Lower lobe of right lung (tissue), 2 donors: ENCODE results near the gene TECTB. TPM values are rescaled to one million over a fixed set of nuclear protein-coding genes. Genes with fewer than 3 reads are reported as not detected.
A peak's percentile ranks its signal among the peaks of the same experiment; 100 is the strongest.

Experiments used
- ATAC-seq, 2 donors: fragments of 200-7000 bp; cut with Tn5 transposase; one replicate each; pipeline ENCODE4 v1.9.1; 2020 to 2022; ENCODE audit warnings: mild to moderate bottlenecking in 2 of 2, moderate library complexity in 2 of 2
- DNase-seq: peaks from one replicate; pipeline ENCODE4 v3.0.0-alpha.2; 2020
- H3K27ac ChIP-seq: fragments of 200-600 bp; one replicate; pipeline ENCODE4 v1.8.0; 2022
- H3K27me3 ChIP-seq: fragments of 200-600 bp; one replicate; pipeline ENCODE4 v1.8.0; 2022; ENCODE audit warnings: low read depth
- H3K36me3 ChIP-seq: fragments of 200-600 bp; one replicate; pipeline ENCODE4 v1.8.0; 2022; ENCODE audit warnings: mild to moderate bottlenecking
- H3K4me1 ChIP-seq: fragments of 200-600 bp; one replicate; pipeline ENCODE4 v1.8.0; 2022
- H3K4me3 ChIP-seq: fragments of 200-600 bp; one replicate; pipeline ENCODE4 v1.8.0; 2022; ENCODE audit warnings: mild to moderate bottlenecking
- H3K9me3 ChIP-seq: fragments of 200-600 bp; one replicate; pipeline ENCODE4 v1.8.0; 2022
- intact Hi-C: fragments of 100-400 bp; cut with DNase I; formaldehyde crosslinking; loops from one replicate; pipeline ENCODE4 v1.11.0; 2022
- total RNA-seq: library from RNA; stranded (reverse); fragmentation: NEBNext Ultra II Directional; extraction: Animal tissue kit (Norgen Biotek cat#: 25700); gene quantifications from one replicate; pipeline ENCODE4 v1.2.1, GENCODE V29; 2021
- TF ChIP-seq, protein P1 (sequence below): fragments of 200-600 bp; IDR thresholded peaks from one replicate; pipeline ENCODE4 v1.8.0; 2022; ENCODE audit warnings: antibody characterized with exemption, mild to moderate bottlenecking
- donor health status: DM: no; HTN: yes; CAD: no; lungs with severe emphysema.

TECTB gene
- total RNA-seq, 1 donor from 2014 or later = not detected

DNA sequence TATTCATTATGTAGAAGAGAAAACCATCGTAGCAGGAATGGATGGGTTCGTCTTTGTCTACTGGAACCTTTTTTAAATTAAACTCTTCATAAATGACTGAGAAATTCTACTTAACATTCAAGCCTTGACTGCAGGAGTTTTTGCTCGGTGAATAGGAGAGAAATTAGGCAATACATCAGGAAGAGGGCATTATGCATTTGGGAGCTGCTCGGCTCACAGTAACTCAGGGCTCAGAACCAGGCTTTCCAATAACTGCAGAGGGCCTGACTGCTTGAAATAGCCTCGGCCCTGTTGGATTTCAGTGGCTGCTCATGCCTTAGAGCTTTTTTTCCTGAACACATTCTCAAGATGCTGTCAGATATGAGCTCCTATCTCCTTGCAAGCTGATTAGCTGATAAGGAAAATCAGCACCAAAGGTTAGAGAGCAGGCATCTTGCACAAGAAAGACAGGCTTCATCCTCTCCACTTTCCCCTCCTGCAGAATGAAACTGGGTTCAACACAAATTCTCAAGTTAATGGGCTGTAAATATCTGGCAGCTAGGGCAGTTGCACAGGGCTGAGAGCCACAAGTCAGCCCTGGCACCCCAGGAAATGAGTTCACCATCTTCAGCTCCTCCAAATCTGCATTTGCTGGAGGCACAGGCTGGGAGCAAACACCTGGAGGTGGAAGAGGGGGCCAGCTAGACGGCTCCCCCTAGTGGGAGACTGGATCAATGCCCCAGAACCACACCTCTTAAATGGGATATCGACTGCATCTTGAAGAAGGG lies 24.3 kb downstream of the TECTB start:
- no peaks in the 10 kb centered on the region for H3K36me3 ChIP-seq
- no peaks in the 10 kb centered on the region for H3K9me3 ChIP-seq
- intact Hi-C loops = no loop called here
- TF ChIP-seq, protein P1, sequence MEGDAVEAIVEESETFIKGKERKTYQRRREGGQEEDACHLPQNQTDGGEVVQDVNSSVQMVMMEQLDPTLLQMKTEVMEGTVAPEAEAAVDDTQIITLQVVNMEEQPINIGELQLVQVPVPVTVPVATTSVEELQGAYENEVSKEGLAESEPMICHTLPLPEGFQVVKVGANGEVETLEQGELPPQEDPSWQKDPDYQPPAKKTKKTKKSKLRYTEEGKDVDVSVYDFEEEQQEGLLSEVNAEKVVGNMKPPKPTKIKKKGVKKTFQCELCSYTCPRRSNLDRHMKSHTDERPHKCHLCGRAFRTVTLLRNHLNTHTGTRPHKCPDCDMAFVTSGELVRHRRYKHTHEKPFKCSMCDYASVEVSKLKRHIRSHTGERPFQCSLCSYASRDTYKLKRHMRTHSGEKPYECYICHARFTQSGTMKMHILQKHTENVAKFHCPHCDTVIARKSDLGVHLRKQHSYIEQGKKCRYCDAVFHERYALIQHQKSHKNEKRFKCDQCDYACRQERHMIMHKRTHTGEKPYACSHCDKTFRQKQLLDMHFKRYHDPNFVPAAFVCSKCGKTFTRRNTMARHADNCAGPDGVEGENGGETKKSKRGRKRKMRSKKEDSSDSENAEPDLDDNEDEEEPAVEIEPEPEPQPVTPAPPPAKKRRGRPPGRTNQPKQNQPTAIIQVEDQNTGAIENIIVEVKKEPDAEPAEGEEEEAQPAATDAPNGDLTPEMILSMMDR = peak; percentile 66
- H3K27me3 ChIP-seq = no peaks in the 10 kb centered on the region
- H3K27ac ChIP-seq = no peak overlapping the region
- no peaks in the 10 kb centered on the region for H3K4me1 ChIP-seq
- DNase-seq (peak; percentile 50), ATAC-seq (peak; percentile 81 to 89)
- no peak overlapping the region for H3K4me3 ChIP-seq

DNA sequence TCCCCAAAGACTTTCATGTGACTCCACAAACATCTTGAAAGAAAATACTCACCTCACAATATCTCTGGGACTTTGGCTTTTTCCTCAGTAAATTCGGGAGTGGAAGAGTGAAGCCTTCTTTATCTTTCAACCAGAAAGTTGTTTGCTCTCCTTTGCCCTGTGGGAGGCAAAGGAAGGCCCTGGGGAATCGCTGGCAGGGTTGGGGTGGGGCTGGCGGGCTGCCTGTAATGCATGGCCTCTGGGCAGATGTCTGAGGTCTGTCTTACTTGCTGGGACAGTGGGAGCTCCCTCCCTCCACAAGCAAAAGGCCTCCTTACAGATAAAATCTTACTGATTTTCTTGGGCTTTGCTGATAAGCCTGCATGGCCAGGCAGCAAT lies 24.9 kb downstream of the TECTB start:
- H3K4me3 ChIP-seq = no peak overlapping the region
- DNase-seq (no peak), ATAC-seq (no peak)
- no peaks in the 10 kb centered on the region for H3K9me3 ChIP-seq
- TF ChIP-seq, protein P1 = no peak
- intact Hi-C loops = no loop called here
- no peaks in the 10 kb centered on the region for H3K36me3 ChIP-seq
- H3K27me3 ChIP-seq = no peaks in the 10 kb centered on the region
- H3K4me1 ChIP-seq = no peaks in the 10 kb centered on the region
- no peak overlapping the region for H3K27ac ChIP-seq

DNA sequence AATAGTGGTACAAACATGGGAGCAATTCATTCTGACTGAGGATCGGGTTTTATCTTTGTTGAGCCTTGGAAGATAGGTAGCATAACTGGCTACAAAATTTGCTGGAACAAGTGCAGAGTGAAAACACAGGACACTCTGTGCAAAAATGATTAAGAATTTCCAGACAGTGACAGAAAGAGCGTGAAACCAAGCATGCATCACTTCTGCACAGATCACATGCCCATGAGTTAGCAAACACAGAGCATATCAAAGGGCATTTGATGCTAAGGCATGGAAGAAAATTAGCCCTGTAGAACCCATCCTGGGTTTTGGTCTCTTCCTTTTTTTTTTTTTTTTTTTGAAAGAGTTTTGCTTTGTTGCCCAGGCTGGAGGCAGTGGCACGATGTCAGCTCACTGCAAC lies 28.3 kb downstream of the TECTB start:
- Histone ChIP-seq H3K27me3 (no peaks in the 10 kb centered on the region), H3K36me3 (no peaks in the 10 kb centered on the region), H3K4me1 (no peaks in the 10 kb centered on the region), H3K4me3 (no peak overlapping the region), H3K27ac (no peak overlapping the region), H3K9me3 (no peaks in the 10 kb centered on the region)
- DNase-seq = no peak
- intact Hi-C loops = no loop called here
- no peak for ATAC-seq
- TF ChIP-seq, protein P1 = no peak

DNA sequence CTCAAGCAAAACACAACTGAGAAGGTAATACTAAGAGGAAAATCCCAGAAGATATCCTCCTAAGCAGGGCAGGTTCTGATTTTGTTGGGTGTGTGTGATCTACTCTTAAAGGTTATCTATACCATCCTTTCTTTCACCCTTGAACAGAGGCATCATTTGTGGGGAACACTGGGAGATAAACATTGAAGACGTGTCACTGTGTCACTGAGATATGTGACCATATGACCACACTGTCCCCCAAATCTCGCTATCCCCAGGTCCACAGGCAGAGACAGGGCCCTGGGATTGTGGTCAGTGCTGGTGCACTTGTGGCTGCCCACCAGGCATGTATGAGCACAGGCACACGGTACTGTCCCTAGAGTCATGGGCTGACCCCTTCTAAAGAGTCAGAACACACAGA lies 30.0 kb downstream of the TECTB start:
- TF ChIP-seq, protein P1 = no peak
- Histone ChIP-seq H3K9me3 (no peaks in the 10 kb centered on the region), H3K36me3 (no peaks in the 10 kb centered on the region), H3K27ac (no peak overlapping the region), H3K27me3 (no peaks in the 10 kb centered on the region), H3K4me3 (no peak overlapping the region), H3K4me1 (no peaks in the 10 kb centered on the region)
- intact Hi-C loops = no loop called here
- ATAC-seq (no peak), DNase-seq (no peak)

DNA sequence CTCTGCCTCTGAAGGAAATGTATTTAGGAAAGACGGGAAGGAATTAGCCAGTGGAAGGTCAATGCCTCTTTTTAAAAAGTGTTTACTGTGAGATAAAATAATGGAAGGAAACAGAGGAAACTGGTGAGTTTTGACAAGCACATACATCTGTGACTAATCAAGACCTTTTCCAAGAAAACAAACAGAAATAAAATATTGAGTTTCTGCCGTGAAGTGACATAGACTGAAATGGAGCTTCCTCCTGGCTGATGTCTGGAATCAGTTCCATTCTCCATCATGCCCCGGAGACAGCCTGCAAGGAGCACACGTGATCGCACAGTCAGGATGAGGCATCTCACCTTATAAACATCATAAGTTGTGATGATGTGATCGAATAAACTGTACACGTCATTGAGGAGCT lies 30.7 kb downstream of the TECTB start:
- no peak overlapping the region for H3K4me3 ChIP-seq
- no peaks in the 10 kb centered on the region for H3K36me3 ChIP-seq
- H3K27me3 ChIP-seq = no peaks in the 10 kb centered on the region
- ATAC-seq (no peak), DNase-seq (no peak)
- TF ChIP-seq, protein P1 = no peak
- no peaks in the 10 kb centered on the region for H3K9me3 ChIP-seq
- no peak overlapping the region for H3K27ac ChIP-seq
- intact Hi-C loops = no loop called here
- no peaks in the 10 kb centered on the region for H3K4me1 ChIP-seq
